GM21367 (cell line): ENCODE measurements around the gene BCL6B.

Source experiments
- ATAC-seq: cut with Tn5 transposase; IDR thresholded peaks from one replicate; pipeline ENCODE4 v1.9.1; 2021; ENCODE audit not compliant: unreplicated experiment

Gene BCL6B

GRCh38 chr17:7007143-7007542, 15.7 kb upstream of the BCL6B start:
- no peak for ATAC-seq

GRCh38 chr17:7010523-7010922, 12.3 kb upstream of the BCL6B start:
- no peak for ATAC-seq

- ATAC-seq = no peak
These were observed 11.4 kb upstream of the BCL6B start for GRCh38 chr17:7011415-7011814.

- no peak for ATAC-seq
These were observed 11.0 kb upstream of the BCL6B start for GRCh38 chr17:7011942-7012254.

GRCh38 chr17:7014261-7014994, 8.4 kb upstream of the BCL6B start:
- ATAC-seq = peak; percentile 63

DNA sequence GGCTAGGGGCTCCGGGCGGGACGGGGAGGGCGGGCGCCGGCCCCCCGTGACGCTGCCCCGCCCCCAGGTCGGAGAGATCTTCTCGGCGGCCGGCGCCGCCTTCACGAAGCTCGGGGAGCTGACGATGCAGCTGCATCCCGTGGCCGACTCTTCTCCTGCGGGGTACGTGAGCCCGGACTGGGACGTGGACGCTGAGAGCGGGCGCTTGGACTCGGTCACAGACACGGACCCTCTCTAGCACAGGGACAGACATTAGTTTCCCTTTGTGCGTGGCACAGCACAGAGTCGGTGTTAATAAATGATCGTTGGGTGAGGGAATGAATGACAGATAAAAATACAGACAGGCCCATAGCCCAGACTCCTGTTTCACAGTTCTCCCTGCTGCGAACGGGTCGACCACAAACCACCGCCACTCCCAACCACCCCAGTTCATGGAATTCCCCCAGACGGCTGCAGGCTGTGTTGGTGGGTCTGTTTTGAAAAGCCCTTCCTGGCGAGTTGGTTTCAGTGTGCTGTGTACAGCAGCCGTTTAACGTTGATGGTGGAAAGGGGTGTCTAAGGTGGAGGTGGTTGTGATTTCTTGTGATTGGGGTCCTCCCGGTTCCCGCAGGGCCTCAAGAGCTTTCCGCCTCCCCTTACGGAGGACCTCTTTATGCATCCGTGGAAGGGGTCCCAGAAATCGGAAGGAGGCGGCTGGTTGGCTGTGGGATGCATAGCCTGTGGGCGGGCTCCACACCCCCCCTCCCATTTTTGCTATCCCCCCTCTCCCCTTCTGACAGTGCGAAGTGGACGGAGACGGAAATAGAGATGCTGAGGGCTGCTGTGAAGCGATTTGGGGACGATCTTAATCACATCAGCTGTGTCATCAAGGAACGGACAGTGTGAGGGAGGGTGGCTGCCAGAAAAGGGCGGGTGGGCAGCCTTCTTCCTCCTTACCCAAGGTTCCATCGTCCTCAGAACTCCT, 7.6 kb upstream of the BCL6B start:
- ATAC-seq = no peak

GRCh38 chr17:7016418-7016817, 6.4 kb upstream of the BCL6B start:
- ATAC-seq = no peak

GRCh38 chr17:7016886-7017826, 5.7 kb upstream of the BCL6B start:
- ATAC-seq = no peak

DNA sequence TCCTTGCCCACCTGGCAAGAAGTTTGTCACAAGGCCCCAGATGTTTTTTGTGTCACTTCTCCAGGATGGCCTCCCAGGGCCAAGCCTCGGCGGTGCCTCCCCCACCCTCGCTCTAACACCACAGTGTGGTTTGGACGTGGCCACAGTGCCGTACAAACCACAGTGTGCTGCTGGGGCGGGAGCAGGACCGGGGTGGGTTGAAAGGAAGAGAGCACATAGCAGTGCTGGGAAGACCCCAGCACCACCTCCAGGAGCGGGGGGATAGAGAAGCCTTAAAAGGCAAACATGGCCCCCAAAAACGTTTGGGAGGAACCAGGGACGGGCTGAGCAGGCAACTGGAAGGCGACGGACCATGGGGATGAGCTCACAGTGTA, 5.0 kb upstream of the BCL6B start:
- ATAC-seq = no peak

DNA sequence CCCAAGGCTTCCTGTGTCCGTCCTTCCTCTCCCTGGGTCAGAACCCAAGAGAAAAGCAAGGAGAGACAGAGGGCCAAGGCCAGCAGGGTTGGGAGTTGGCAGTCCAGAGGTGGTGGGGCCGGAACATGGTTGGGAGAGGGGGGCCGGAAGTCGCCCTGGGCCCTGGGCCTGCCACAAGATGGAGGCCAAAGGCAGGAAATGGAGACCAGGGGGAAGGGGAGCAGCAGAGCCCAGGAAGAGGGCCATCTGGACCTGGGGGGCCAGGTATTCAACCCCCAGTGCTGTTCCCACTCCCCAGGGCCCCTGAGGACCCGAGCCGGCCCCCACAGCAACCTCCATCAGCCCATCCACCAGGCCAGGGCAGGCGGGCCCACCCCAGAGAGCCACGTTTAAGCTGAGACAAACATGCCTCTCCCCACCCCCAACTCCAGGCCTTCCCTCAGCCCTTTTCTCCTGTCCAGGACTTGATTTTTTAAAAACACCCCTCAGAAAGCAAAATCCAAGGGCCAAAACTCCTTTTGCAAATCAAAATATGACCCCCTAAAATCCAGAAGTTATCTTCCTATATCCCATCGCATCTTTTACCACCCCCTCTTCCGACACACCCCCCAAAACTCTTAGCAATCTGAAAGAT, 4.4 kb upstream of the BCL6B start:
- no peak for ATAC-seq

DNA sequence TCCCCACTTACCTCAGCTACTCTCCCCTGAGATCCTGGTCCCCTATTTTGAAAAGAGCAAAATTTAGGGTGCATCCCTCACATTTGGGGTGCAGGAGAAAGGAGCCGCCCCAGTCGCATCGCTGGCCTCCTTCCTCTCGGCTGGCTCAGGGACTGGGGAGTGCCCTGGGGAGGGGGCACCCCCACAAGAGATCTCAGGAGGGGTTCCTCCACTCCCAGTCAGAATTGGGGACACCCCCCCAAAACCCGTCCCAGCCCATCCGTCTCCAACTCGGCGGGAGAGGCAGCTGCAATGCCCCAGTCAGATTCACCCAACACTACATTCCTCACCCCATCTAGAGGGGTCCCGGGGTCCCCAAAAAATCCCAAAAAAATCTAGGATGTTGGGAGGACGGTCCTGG, 3.5 kb upstream of the BCL6B start:
- ATAC-seq = no peak

DNA sequence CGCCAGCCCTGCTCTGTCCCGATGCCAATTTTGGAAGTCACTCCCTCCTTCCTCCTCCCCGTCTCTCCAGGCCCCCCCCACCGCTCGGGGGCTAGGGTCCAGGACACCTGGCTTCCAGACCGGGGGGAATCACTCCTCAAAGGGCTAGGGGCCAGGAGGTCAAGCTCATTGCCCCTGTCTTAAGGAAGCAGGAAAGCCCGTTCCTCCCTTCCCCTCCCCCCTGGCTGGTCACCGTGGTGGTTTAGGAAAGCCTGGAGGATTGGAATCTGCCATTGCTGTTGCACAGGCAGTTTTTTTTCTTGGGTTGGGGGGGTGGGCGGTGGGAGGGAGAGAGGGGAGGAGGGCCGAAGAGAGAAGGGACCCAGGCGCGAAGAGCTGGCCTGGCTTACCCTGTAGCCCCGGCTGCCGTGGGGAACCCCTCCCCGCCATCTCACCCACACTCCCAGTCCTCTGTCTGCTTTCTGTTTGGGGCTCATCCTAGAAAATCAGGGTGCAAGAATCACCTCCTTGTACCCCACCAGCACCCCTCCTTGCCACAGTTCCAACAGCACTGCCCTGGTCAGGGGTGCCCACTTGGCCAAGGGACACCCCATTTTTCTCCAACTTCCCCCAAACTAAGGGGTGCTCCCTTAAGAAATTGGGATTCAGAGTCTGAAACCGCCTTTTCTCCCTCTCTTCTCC, 2.9 kb upstream of the BCL6B start:
- ATAC-seq = no peak

DNA sequence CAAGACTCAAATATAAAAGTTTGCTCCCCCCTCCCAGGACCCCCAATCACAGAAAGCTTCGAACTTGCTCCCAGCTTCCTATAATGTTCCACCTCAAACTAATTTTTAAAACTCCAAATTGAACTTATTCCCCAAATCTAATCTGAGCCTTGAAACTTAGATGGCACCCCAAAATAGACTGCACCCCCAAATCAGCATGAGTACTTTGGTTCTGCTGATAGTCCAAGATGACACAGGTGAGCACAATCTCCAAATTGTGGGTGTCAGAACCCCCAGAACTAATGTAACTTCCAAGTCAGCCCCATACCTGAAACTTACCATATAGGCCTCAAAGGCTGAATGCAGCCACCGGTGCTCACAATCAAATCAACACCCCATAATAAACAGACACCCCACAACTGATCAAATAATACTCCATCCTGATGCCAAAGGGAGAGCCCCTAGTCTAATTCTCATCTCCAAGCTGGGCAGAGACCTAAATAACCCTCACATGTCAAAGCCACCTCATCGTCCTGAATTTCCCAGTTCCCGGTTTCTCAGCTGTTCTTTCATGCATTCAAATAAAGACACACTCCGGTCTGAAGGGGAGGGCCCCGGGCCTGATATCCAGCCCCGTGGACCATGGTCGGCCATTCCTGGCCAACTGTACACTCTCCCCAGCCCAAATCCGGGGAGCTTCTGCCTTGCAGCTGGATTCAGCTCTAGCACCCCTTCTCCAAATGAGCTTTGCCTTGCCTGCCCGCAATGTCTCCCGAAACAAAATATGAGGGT, 1.8 kb upstream of the BCL6B start:
- ATAC-seq = no peak

DNA sequence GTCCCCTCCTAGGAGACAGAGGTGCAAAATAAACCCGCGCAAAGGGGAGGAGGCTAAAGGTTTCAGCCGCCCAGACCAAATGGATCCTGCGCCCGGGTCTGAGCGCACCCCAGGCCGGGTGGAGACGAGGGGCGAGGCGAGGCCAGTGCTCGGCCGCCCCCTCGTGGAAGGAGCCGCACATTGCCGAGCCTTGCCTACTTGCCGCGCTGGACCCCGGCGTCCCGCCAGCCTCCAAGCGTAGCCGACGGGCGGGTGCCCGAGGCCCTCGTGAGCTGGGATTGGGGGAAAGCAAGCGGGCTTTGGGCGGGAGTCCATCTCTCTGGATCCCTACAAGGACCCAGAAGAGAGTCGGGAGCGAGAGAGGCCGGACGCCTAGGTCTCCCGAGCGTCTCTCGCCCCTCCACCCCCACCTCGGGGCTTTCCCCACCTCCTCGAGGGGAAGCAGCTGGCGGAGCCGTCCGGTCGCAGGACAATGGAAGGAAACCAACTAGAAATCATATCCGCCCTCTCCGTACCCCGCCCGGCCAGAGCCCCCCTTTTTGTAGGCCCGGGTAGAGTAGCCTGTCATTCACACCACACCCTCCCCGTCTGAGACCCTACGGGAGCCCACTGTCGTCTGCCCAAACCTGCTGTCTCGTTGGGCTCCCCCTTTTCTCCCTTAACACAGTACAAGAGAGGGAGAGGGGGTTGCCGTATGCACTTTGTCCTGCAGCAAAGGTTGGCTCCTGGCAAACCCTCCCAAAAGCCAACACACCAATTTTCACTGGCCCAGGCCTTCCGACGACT, 664 bp upstream of the BCL6B start:
- ATAC-seq = peak; percentile 46

- ATAC-seq = no peak
These were observed 939 bp downstream of the BCL6B start for GRCh38 chr17:7023576-7024401.

- ATAC-seq = no peak
These were observed 1.5 kb downstream of the BCL6B start for GRCh38 chr17:7024402-7024785.

GRCh38 chr17:7025245-7025644, 2.4 kb downstream of the BCL6B start:
- no peak for ATAC-seq
